Pons (tissue), 1 donor: Measurements from ENCODE around the gene GRB2.
"Not testable (repeated sequence)": the region's sequence is repeated elsewhere in the genome, so short reads cannot be mapped to it uniquely, and the experiment has no call there.

Source experiments
- DNase-seq: peaks from one replicate; pipeline ENCODE4 v3.0.0-alpha.2; 2016; ENCODE audit warnings: low spot score

The GRB2 gene

DNA sequence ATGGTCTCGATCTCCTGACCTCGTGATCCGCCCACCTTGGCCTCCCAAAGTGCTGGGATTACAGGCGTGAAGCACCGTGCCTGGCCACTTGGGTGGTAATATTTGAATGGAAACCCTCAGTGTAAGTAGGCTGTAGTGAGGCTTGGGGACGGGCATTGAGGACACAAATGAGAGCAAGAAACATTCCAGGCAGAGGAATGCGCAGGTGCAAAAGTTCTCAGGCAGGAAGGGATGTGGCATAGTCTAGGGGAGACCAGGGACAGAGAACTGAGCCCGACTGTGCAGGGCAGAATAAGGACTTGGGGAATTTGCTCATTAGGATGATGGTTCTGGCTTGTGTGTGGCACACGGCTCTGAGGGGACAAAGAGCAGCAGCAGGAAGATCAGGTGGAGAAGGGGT is 54.8 kb downstream of the GRB2 start:
- DNase-seq = no peak

DNA sequence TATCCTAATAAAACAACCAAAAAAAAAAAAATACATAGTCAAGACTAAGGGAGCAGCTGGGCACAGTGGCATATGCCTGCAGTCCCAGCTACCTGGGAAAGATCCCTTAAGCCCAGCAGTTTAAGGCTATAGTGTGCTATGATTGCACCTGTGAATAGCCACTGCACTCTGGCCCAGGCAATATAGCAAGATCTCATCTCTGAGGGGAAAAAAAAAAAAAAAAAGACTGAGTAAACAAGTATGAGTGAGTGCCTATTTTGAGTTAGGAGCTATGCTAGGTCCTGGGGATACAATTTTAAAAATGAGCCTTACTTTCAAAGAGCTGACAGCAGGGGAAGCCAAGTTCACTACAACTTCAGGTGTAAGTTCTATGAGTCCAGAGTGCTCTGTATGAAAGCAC is 55.4 kb downstream of the GRB2 start:
- no peak for DNase-seq

GRCh38 chr17:75349589-75349988 is 55.9 kb downstream of the GRB2 start:
- DNase-seq = no peak

GRCh38 chr17:75348386-75349012 is 57.0 kb downstream of the GRB2 start:
- no peak for DNase-seq

- DNase-seq = no peak
These were observed 58.6 kb downstream of the GRB2 start for GRCh38 chr17:75346906-75347305.

GRCh38 chr17:75346368-75346767 is 59.1 kb downstream of the GRB2 start:
- not testable (repeated sequence) for DNase-seq

- DNase-seq = peak; percentile 24
These were observed 59.8 kb downstream of the GRB2 start for GRCh38 chr17:75345514-75346167.

DNA sequence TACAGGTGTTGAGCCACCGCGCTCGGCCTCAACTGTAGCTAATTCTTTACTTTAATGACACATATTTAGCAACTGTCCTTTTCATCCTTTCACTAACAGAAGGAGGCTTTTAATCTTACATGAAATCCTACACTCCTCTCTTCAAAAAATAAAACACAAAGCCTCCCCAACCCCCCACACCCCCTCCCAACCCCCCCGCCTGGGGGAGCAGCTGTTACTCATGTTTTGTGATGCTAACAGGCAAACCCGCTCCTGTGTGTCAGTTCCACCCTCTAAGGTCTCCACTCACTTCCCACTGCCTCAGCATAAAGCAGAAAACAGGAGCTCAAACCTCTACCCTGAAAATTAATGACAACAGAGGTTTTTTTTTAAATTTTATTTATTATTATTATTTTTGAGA is 60.8 kb downstream of the GRB2 start:
- DNase-seq = no peak

DNA sequence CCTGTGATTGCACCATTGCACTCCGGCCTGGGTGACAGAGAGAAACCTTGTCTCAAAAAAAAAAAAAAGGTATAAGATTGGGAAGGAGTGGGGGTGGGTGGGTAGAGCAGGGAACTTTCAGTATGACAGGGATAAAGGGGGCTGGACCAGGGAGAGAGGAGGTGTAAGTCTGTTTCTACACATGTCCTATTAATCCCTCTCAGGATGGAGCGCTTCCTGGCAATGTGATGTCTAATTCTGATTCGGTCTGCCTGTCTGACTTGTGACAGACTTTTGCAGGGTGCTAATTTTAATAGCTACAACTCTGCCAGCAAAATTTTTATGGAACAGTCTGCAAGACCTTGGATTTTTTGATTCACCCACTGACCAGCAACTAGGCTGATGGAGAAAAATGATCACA is 62.5 kb downstream of the GRB2 start:
- no peak for DNase-seq

DNA sequence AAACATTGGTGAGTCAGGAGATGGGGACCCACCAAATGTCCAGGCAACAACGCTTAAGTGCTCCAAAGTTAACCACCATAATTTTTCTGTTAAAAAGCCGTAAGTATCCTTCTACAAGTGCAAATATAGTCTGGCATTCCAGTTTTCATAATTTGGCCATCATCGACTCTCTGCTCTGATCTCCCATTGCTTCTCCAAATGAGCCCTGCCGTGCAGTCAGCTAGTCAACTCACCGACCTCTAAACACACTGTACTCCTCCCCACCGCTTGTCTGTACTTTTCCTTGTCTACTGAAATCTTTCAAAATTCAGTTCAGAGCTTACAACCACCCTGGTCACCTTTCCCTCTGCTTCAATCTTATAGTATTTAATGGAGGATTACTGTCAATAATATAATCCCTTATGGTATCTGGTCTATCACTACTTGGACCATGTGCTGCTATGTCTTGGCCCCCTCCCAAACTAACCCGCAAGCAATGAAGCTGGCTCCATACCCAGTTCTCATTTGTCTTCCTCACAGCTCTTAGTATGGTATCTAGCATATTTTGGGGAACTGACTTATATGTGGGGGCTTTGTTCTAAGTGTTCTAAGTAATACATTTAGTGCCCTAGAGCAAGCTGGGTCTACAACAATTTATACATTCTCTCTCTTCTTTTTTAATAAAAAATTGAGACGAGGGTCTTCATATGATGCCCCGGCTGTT is 63.5 kb downstream of the GRB2 start:
- DNase-seq = no peak

GRCh38 chr17:75340631-75341030 is 64.8 kb downstream of the GRB2 start:
- no peak for DNase-seq

GRCh38 chr17:75339971-75340370 is 65.5 kb downstream of the GRB2 start:
- DNase-seq = no peak

DNA sequence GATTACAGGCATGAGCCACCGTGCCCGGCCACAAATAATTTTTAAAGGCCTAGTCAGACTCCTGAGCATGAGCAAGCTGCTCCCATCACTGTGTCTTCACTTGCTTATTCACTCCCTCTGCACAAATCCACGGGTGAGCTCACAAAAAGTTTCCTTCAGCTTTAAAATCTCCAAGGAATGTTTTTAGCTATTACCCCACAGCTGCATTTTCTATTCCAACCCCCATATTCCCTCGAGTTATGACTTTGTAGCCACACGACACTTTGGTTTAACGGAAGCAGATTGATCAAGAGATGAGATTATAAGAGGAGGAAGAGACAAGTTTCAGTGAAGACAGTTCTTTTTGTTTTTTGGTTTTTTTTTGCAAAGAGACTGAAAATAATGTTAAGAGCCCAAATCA is 67.1 kb downstream of the GRB2 start:
- no peak for DNase-seq

DNA sequence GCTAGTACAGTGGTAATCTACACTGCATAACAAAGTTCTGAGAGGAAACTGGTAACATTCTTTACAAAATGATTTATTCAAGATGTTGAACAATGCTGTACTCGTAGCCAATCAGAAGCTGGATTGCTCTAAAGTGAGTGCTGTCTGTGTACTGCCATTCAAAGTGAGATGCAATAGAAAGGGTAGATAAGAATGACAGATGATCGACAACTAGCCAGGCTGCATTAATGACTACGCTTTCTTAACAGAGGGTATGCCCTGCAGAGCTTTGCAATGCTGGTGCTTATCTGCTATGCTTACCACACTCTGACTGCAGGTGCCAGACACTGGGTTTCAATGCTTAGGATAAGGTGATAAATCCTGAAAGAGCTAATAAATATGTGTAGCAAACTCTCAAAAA is 70.2 kb downstream of the GRB2 start:
- DNase-seq = no peak

DNA sequence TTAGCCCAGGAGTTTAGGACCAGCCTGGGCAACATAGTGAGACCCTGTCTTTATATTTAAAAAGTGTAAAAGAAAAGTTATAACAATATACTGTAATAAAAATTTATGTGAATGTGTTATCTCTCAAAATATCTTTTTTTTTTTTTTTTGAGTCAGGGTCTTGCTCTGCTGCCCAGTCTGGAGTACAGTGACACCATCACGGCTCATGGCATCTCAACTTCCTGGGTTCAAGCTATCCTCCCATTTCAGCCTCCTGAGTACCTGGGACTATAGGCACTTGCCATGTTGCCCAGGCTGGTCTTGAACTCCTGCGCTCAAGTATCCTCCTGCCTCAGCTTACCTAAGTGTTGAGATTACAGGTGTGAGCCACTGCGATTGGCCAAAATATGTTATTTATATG is 70.8 kb downstream of the GRB2 start:
- DNase-seq = no peak

DNA sequence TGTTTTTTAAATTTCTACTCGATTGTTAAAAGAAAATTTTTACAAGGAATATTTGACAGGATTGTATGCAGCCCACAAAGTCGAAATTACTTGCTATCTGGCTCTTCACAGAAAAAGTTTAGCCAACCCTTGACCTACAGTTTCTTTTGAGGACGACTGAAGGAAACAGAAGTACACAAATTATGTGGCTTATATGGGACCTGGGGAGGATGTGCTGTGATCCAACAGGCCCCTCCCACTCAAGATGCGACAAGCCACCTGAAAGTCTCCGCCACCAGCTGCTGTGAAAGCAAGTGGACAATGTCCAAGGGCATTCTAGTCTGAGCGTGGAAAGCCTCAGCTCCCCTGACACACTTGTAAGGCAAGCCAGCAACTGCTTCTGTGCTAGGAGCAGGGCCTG is 73.8 kb downstream of the GRB2 start:
- DNase-seq = no peak

DNA sequence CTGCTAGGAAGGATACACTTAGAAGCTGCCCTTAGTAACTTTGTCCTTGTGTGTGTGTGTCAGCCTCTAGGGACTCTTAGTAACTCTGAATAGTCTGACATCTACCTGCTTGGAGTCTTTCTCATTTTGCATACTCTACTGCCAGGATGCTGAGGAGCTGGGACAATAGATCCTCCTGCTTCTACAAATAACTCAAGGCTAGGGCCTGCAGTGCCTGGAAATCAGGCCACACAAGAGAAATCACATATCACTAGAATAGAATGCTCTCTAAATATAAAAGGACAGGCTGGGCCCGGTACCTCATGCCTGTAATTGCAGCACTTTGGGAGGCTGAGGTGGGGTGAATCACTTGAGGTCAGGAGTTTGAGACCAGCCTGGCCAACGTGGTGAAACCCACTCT is 77.7 kb downstream of the GRB2 start:
- DNase-seq = no peak

GRCh38 chr17:75326226-75326848 is 79.1 kb downstream of the GRB2 start:
- no peak for DNase-seq

DNA sequence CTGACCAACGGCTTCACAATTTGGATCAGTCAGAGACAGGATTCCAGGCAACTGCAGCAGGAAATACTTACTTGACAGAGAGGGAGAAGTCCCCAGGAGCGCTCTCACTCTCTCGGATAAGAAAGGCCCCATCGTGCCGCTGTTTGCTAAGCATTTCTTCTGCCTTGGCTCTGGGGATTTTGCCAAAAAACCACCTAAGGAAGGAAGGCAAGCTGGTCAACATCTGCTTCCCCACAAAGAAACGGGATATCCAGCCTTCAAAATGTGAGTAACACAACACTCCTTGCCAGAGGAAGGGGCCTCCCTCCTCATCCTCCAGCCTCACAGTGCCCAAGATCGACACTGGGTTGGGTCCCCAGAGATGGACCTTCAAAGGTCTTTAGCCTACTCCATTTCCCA is 79.7 kb downstream of the GRB2 start:
- no peak for DNase-seq

DNA sequence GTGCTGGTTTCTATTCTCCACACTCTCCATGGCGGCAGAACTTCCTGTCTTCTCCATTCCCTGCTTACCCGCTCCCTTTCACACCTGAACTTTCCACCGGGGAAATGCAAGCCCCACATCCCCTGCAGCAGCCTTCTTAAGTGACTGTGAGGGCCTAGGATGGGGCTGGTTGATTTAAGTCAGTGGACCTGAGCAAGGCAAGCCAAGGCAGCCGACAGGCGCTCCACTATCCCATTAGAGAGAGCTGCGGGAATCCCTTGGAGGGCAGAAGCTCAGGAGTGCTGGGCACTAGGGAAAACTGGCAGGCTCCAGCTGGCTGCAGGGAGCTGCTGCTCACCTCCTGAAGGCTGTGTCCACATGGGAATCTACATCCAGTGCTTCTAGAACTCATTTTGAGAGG is 80.1 kb downstream of the GRB2 start:
- no peak for DNase-seq

DNA sequence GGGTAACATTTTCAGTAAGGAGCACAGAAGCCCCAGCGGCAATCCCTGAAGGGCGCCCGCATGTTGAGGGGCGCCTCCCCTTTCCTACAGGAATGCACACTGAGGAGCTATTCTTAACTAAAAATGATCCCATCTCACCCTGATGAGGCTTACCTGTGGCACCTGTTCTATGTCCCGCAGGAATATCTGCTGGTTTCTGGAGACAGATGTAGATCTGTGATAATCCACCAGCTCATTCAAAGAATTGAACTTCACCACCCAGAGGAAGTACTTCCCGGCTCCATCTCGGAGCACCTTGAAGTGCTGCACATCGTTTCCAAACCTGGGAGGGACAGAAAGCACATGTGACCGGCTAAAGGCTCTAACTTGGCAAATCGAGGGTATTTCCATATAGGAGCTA is 84.0 kb downstream of the GRB2 start:
- DNase-seq = no peak

DNA sequence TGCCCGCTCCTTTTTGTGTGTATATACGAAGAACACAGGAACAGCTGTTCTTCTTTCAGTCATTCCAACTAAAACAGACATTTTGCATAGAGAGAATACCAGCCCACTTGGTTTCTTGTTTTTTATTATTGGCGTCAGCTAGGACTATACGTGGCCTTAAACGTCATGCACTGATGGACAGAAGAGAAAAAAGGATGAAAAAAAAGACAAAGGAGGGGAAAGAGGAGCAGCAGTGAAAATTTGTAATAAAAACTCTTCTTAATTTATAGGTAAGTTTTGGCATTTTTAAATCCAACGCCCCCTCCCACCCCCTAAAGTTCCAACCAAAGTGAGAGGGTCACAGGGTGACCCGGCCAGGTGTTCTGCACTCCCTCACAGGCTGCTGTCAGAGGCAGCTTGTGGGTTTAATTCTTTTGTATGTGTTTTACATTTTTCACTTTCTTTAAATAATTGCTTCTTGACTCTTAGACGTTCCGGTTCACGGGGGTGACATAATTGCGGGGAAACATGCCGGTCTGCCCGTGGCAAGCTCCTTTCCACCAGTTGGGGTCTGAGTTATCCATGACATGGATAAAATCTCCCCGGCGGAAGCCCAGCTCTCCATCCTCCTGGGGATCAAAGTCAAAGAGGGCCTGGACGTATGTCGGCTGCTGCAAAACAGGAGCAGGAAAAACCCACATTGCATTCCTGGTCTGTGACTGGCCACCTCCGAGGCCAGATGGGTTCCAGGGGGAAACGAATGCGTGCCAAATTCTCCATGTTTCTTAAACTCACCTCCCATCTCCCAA is 85.4 kb downstream of the GRB2 start:
- DNase-seq = no peak
